Smooth muscle cell (in vitro differentiated cells): ENCODE results near the gene KCNJ12. TPM values are rescaled to one million over a fixed set of nuclear protein-coding genes. Genes with fewer than 3 reads are reported as not detected.

Experiments
- DNase-seq: peaks from one replicate; lab custom pipeline; 2025; ENCODE audit not compliant: unreplicated experiment; lab: John Stamatoyannopoulos, UW
- H2AFZ ChIP-seq: fragments of 200-600 bp; sonication (generic); 2 replicates; pipeline ENCODE4 v1.6.0; 2016; ENCODE audit warnings: antibody characterized with exemption, low read depth, mild to moderate bottlenecking
- H3F3A ChIP-seq: fragments of 200-600 bp; sonication (generic); 2 replicates; pipeline ENCODE4 v1.6.0; 2017; ENCODE audit warnings: antibody characterized with exemption, low read depth
- H3K27ac ChIP-seq: fragments of 200-600 bp; sonication (generic); 2 replicates; pipeline ENCODE4 v1.5.1; 2016; ENCODE audit warnings: low read depth, mild to moderate bottlenecking
- H3K27me3 ChIP-seq: fragments of 200-600 bp; sonication (generic); 2 replicates; pipeline ENCODE4 v1.6.1; 2016; ENCODE audit warnings: low read depth, mild to moderate bottlenecking
- H3K36me3 ChIP-seq: fragments of 200-600 bp; sonication (generic); 2 replicates; pipeline ENCODE4 v1.5.1; 2016; ENCODE audit warnings: low read depth
- H3K4me1 ChIP-seq: fragments of 200-600 bp; sonication (generic); 2 replicates; pipeline ENCODE4 v1.5.1; 2016; ENCODE audit warnings: low read depth
- H3K4me2 ChIP-seq: fragments of 200-600 bp; sonication (generic); 2 replicates; pipeline ENCODE4 v1.6.0; 2016; ENCODE audit warnings: mild to moderate bottlenecking
- H3K4me3 ChIP-seq: fragments of 200-600 bp; sonication (generic); 2 replicates; pipeline ENCODE4 v1.5.1; 2016; ENCODE audit warnings: mild to moderate bottlenecking
- H3K79me2 ChIP-seq: fragments of 200-600 bp; sonication (generic); 2 replicates; pipeline ENCODE4 v1.6.0; 2016; ENCODE audit warnings: low read depth, mild to moderate bottlenecking
- H3K9ac ChIP-seq: fragments of 200-600 bp; sonication (generic); 2 replicates; pipeline ENCODE4 v1.6.0; 2016; ENCODE audit warnings: low read depth
- H3K9me3 ChIP-seq: fragments of 200-600 bp; sonication (generic); replicated peaks from 2 replicates; pipeline ENCODE4 v1.5.1; 2016; ENCODE audit warnings: low read depth
- H4K20me1 ChIP-seq: fragments of 200-600 bp; sonication (generic); 2 replicates; pipeline ENCODE4 v1.6.0; 2016; ENCODE audit warnings: low read depth
- CTCF ChIP-seq: fragments of 200-600 bp; sonication (generic); IDR thresholded peaks from 2 replicates; pipeline ENCODE4 v1.5.1; 2017; ENCODE audit warnings: borderline replicate concordance, mild to moderate bottlenecking, antibody characterized with exemption; ENCODE audit not compliant: insufficient read depth, poor library complexity, severe bottlenecking
- WGBS: methylation state at CpG from one replicate; pipeline ENCODE4 v1.1.7; 2016; ENCODE audit warnings: low lambda C conversion rate; 5-methylcytosine and 5-hydroxymethylcytosine counted together
- polyA plus RNA-seq: library from polyadenylated mRNA; unstranded; fragments of >200 nt; fragmentation: Nextera tagmentation; extraction: Ambion mirVana; gene quantifications from 2 replicates; pipeline ENCODE4 v1.2.1, GENCODE V29; 2016
- total RNA-seq: library from RNA; depleted of rRNA; stranded (reverse); fragments of >200 nt; gene quantifications from 2 replicates; pipeline ENCODE4 v1.2.3, GENCODE V29; 2014

KCNJ12 gene
- total and polyA plus RNA-seq, 2 experiments from 2014 or later: 0.04 to 0.18 TPM

DNA sequence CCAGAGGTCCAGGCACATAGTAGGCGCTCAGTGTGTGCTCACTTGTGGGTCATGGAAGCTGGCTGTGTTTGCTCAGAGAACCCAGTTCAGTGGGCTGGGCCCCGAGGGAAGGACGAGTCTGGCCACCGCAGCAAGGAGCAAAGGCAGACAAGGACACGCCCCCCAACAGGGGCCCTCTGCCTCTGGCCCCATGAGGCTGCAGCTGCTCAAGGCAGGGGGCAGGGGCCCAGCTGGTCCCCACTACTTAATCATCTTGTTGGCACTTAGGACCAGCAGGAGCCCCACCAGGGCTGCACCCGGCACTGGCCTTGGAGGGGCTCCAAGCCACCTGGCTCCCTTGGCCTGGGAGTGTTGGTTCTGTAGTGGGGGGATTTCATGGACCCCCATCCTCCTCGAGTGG is 16.1 kb downstream of the KCNJ12 start:
- H3K79me2 ChIP-seq: no peaks in the 10 kb centered on the region
- 69% methylated on average over 7 of the region's 7 CpGs for WGBS
- no peak overlapping the region for H3K4me3 ChIP-seq
- no peak for DNase-seq
- H3K36me3 ChIP-seq: no peaks in the 10 kb centered on the region
- H2AFZ ChIP-seq: no peak overlapping the region
- H3K4me2 ChIP-seq: no peak overlapping the region
- no peaks in the 10 kb centered on the region for H3K9me3 ChIP-seq
- H3K27me3 ChIP-seq: no peaks in the 10 kb centered on the region
- no peak overlapping the region for H3K9ac ChIP-seq
- no peak for TF ChIP-seq CTCF
- no peaks in the 10 kb centered on the region for H3K4me1 ChIP-seq
- no peaks in the 10 kb centered on the region for H4K20me1 ChIP-seq
- no peak overlapping the region for H3K27ac ChIP-seq
- no peaks in the 10 kb centered on the region for H3F3A ChIP-seq

DNA sequence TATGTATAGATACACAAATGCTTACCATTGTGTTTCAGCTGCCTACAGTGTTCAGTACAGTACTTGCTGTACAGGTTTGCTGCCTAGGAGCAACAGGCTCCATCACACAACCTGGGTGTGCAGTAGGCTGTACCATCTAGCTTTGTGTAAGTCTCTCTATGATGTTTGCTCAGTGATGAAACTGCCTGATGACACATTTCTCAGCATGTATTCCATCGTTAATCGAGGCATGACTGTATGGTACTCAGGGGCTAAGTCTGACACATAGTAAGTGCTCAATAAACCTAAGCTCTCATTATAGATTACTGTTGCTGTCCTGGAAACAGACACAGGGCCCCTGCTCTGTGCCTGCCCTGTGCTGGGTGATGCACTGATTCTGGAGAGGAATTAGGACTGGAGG is 18.1 kb downstream of the KCNJ12 start:
- no peak for TF ChIP-seq CTCF
- no peaks in the 10 kb centered on the region for H3K36me3 ChIP-seq
- DNase-seq: no peak
- H2AFZ ChIP-seq: no peak overlapping the region
- no peak overlapping the region for H3K27ac ChIP-seq
- no peak overlapping the region for H3K4me2 ChIP-seq
- no peaks in the 10 kb centered on the region for H3K27me3 ChIP-seq
- H3F3A ChIP-seq: no peaks in the 10 kb centered on the region
- H4K20me1 ChIP-seq: no peaks in the 10 kb centered on the region
- no peaks in the 10 kb centered on the region for H3K4me1 ChIP-seq
- no peaks in the 10 kb centered on the region for H3K79me2 ChIP-seq
- H3K9ac ChIP-seq: no peak overlapping the region
- 53% methylated on average over 2 of the region's 2 CpGs for WGBS
- H3K4me3 ChIP-seq: no peak overlapping the region
- H3K9me3 ChIP-seq: no peaks in the 10 kb centered on the region

GRCh38 chr17:21395764-21396163 is 19.6 kb downstream of the KCNJ12 start:
- no peaks in the 10 kb centered on the region for H3K27me3 ChIP-seq
- H3K9ac ChIP-seq: no peak overlapping the region
- no peaks in the 10 kb centered on the region for H3K9me3 ChIP-seq
- no peaks in the 10 kb centered on the region for H3K36me3 ChIP-seq
- DNase-seq: no peak
- H3K4me3 ChIP-seq: no peak overlapping the region
- H2AFZ ChIP-seq: no peak overlapping the region
- H3K4me2 ChIP-seq: no peak overlapping the region
- 98% methylated on average over 5 of the region's 5 CpGs for WGBS
- H3K79me2 ChIP-seq: no peaks in the 10 kb centered on the region
- TF ChIP-seq CTCF: no peak
- H3K4me1 ChIP-seq: no peaks in the 10 kb centered on the region
- no peaks in the 10 kb centered on the region for H3F3A ChIP-seq
- H3K27ac ChIP-seq: no peak overlapping the region
- H4K20me1 ChIP-seq: no peaks in the 10 kb centered on the region

DNA sequence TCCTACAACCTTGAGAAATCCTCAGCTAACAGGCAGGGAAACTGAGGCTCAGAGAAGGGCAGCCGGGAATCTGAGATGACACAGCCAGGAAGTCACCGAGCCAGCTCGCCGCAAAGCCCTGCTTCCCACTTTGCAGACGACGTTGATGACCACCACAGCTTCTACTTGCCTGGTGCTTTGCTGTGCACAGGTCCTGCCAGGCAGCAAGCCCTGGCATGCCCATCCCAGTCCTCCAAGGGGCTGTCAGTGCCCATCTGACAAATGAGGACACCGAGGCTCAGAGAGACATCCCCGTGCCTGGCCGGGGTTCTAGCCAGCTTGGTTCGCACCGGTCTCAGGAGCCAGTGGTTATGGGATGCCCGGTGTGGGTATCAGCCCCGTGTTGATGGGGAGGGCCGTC is 20.1 kb downstream of the KCNJ12 start:
- Histone ChIP-seq H3K27me3 (no peaks in the 10 kb centered on the region), H3K79me2 (no peaks in the 10 kb centered on the region), H4K20me1 (no peaks in the 10 kb centered on the region), H3K9me3 (no peaks in the 10 kb centered on the region), H3K27ac (no peak overlapping the region), H2AFZ (no peak overlapping the region), H3K36me3 (no peaks in the 10 kb centered on the region), H3K4me1 (no peaks in the 10 kb centered on the region), H3K4me3 (no peak overlapping the region), H3F3A (no peaks in the 10 kb centered on the region), H3K4me2 (no peak overlapping the region), H3K9ac (no peak overlapping the region)
- DNase-seq: no peak
- WGBS: 94% methylated on average over 14 of the region's 14 CpGs
- TF ChIP-seq CTCF: no peak
